ENCODE measurements around the gene SLC12A3. TPM values are rescaled to one million over a fixed set of nuclear protein-coding genes. Genes with fewer than 3 reads are reported as not detected.

The SLC12A3 gene
- total and polyA plus RNA-seq, 2 of the 4 experiments (the other 2 are of a cell fraction): not detected

- dilution Hi-C loops (cut with HindIII; ENCODE audit: low sequenced_read_pairs, unreplicated experiment): no loop called here
- no peak for TF ChIP-seq CTCF (conservative IDR thresholded peaks at IDR 0.05; ENCODE audit: low read depth, low read length)
- TF ChIP-seq RAD21 (IDR thresholded peaks at IDR 0.05; ENCODE audit: low read length): no peak
- TF ChIP-seq USF2 (IDR thresholded peaks at IDR 0.05; ENCODE audit: low read depth, low read length): no peak
- TF ChIP-seq RCOR1 (IDR thresholded peaks at IDR 0.05; ENCODE audit: insufficient replicate concordance, low read length): no peak
- no peak for TF ChIP-seq MXI1 (IDR thresholded peaks at IDR 0.05; ENCODE audit: borderline replicate concordance, low read depth, low read length)
- TF ChIP-seq FOS (IDR thresholded peaks at IDR 0.05; ENCODE audit: low read depth, low read length): no peak
- TF ChIP-seq BHLHE40 (IDR thresholded peaks at IDR 0.05; ENCODE audit: low read depth, low read length): no peak
- no peak for TF ChIP-seq MAFK (IDR thresholded peaks at IDR 0.05; ENCODE audit: low read depth, low read length)
- TF ChIP-seq SMC3 (IDR thresholded peaks at IDR 0.05; ENCODE audit: low read depth, low read length): no peak
- TF ChIP-seq NFE2L2 (IDR thresholded peaks at IDR 0.05; ENCODE audit: low read depth, low read length): no peak
- no peak for TF ChIP-seq MAZ (IDR thresholded peaks at IDR 0.05; ENCODE audit: borderline replicate concordance, low read depth, low read length)
- no peak for TF ChIP-seq ELK1 (IDR thresholded peaks at IDR 0.05; ENCODE audit: borderline replicate concordance, low read depth, low read length)
- no peak for TF ChIP-seq POLR2A (IDR thresholded peaks at IDR 0.05; ENCODE audit: low read depth, low read length)
- TF ChIP-seq RFX5 (IDR thresholded peaks at IDR 0.05; ENCODE audit: low read depth, low read length): no peak
- TF ChIP-seq CEBPB (IDR thresholded peaks at IDR 0.05; ENCODE audit: low read depth, low read length): no peak
Measured at GRCh38 chr16:56960681-56961281, 95.8 kb downstream of the SLC12A3 start.

More at GRCh38 chr16:56960681-56961281, 95.8 kb downstream of the SLC12A3 start:
- intact Hi-C loops (cut with micrococcal nuclease) (loop anchor here (10.0 kb wide), 1 partner anchor 84 kb away; no protein-coding TSS in a partner anchor), in situ Hi-C loops (cut with MboI; ENCODE audit: low sequenced_read_pairs) (no loop called here)
- no peaks in the 10 kb centered on the region for H3K79me1 ChIP-seq (ENCODE audit: low read depth in 1 of 2, low read length in 2 of 2)
- no peak overlapping the region for H3K56ac ChIP-seq (ENCODE audit: extremely low read depth, insufficient read depth, low read length)
- no peaks in the 10 kb centered on the region for H3K36me3 ChIP-seq (ENCODE audit: control insufficient read depth, insufficient read depth, low read length)
- H3K18ac ChIP-seq (ENCODE audit: low read depth, low read length): no peak overlapping the region
- peak overlapping the region; percentile 13; the same call in 1 of the 2 replicates for H4K91ac ChIP-seq (ENCODE audit: insufficient read depth, low read depth, low read length)
- no peak overlapping the region for H4K8ac ChIP-seq (ENCODE audit: low read depth in 2 of 2, low read length in 2 of 2)
- peak; percentile 51 for DNase-seq
- H2AK5ac ChIP-seq (ENCODE audit: low read depth, low read length): no peak overlapping the region
- H4K5ac ChIP-seq (ENCODE audit: low read depth, low read length): peak overlapping the region; percentile 35; the same call in 1 of the 2 replicates
- no peaks in the 10 kb centered on the region for H4K20me1 ChIP-seq (ENCODE audit: insufficient read depth, low read length)
- H2AK9ac ChIP-seq (replicated peaks; ENCODE audit: low read depth, low read length, poor library complexity): peak overlapping the region; percentile 19
- peak; percentile 19; the same call in 1 of the 2 replicates for ATAC-seq (ENCODE audit: low read depth)
- H3K14ac ChIP-seq (replicated peaks; ENCODE audit: low read depth, low read length): no peak overlapping the region
- peak overlapping the region; percentile 21; the same call in 1 of the 3 replicates for H2BK15ac ChIP-seq (ENCODE audit: low read depth, low read length)
- H3K9me3 ChIP-seq (ENCODE audit: control insufficient read depth, insufficient read depth, low read length): peaks cover 2% of the 10 kb centered on the region; the same call in 1 of the 2 replicates
- H3K4me2 ChIP-seq (ENCODE audit: low read depth, low read length): no peak overlapping the region
- H2BK5ac ChIP-seq (ENCODE audit: low read depth, low read length, poor library complexity, severe bottlenecking): no peak overlapping the region
- 0% methylated on average over 1 of the region's 13 CpGs; no CpG with 5 or more reads in 1 of the 2 experiments for WGBS, 2 experiments (ENCODE audit: extremely low coverage in 2 of 2, insufficient read length in 1 of 2)
- peaks cover 26% of the 10 kb centered on the region for H3K4me1 ChIP-seq (ENCODE audit: control insufficient read depth, insufficient read depth, low read length)
- H3K4me3 ChIP-seq (ENCODE audit: insufficient read depth, low read depth, low read length): no peak overlapping the region
- no peak overlapping the region for H3K9ac ChIP-seq (ENCODE audit: low read depth, low read length)
- no TSS peak for BruUV-seq (replicated peaks)
- H3K27me3 ChIP-seq (ENCODE audit: control insufficient read depth, insufficient read depth, low read length): no peaks in the 10 kb centered on the region
- ChIA-PET POLR2A (ENCODE audit: unreplicated experiment) (interaction anchor here (0.7 kb wide), 1 partner anchor 106 kb away, joined by 3 read pairs; no protein-coding TSS in a partner anchor), CTCF (interaction anchor here (1.3 kb wide), 1 partner anchor 10 kb away, joined by 3 read pairs; no protein-coding TSS in a partner anchor)
- no peak overlapping the region for H2BK120ac ChIP-seq (ENCODE audit: low read depth, low read length)
- no peak overlapping the region; the same call in 1 of the 2 replicates for H3K4ac ChIP-seq (ENCODE audit: low read depth, low read length)
- H3K9me1 ChIP-seq (ENCODE audit: insufficient read depth, low read length): peaks cover 6% of the 10 kb centered on the region
- no peak overlapping the region for H3K23ac ChIP-seq (ENCODE audit: low read depth, low read length)
- H2BK20ac ChIP-seq (ENCODE audit: low read depth, low read length): no peak overlapping the region
- H2AFZ ChIP-seq (replicated peaks; ENCODE audit: low read length, poor library complexity): no peak overlapping the region
- no peak overlapping the region for H3K27ac ChIP-seq (ENCODE audit: insufficient read depth, low read length)
